Ishikawa (cell line): ENCODE results near the gene TEX9.

Source experiments
- CEBPB ChIP-seq: IDR thresholded peaks from 2 replicates; pipeline ENCODE4 v1.6.1; 2012
- CREB1 ChIP-seq: IDR thresholded peaks from 2 replicates; pipeline ENCODE4 v1.6.1; 2012; ENCODE audit warnings: low read depth
- EGR1 ChIP-seq: IDR thresholded peaks from 2 replicates; pipeline ENCODE4 v1.6.1; 2012
- EP300 ChIP-seq: IDR thresholded peaks from 2 replicates; pipeline ENCODE4 v1.6.1; 2012; ENCODE audit warnings: borderline replicate concordance
- FOXM1 ChIP-seq: IDR thresholded peaks from 2 replicates; pipeline ENCODE4 v1.6.1; 2012; ENCODE audit warnings: low read depth, borderline replicate concordance
- NFIC ChIP-seq: IDR thresholded peaks from 2 replicates; pipeline ENCODE4 v1.6.1; 2012
- RAD21 ChIP-seq: IDR thresholded peaks from 2 replicates; pipeline ENCODE4 v1.6.1; 2012; ENCODE audit warnings: low read depth
- TAF1 ChIP-seq: IDR thresholded peaks from 2 replicates; pipeline ENCODE4 v1.6.1; 2012; ENCODE audit warnings: low read depth, mild to moderate bottlenecking
- TCF12 ChIP-seq: IDR thresholded peaks from 2 replicates; pipeline ENCODE4 v1.6.1; 2012; ENCODE audit warnings: low read depth
- TEAD4 ChIP-seq: IDR thresholded peaks from 2 replicates; pipeline ENCODE4 v1.6.1; 2012
- YY1 ChIP-seq: IDR thresholded peaks from 2 replicates; pipeline ENCODE4 v1.6.1; 2012; ENCODE audit warnings: low read depth
- ZBTB7A ChIP-seq: IDR thresholded peaks from 2 replicates; pipeline ENCODE4 v1.6.1; 2012; ENCODE audit warnings: low read depth
- TF ChIP-seq, protein P1 (sequence below): IDR thresholded peaks from 2 replicates; pipeline ENCODE4 v1.6.1; 2012
- TF ChIP-seq, protein P2 (sequence below): IDR thresholded peaks from 2 replicates; pipeline ENCODE4 v1.6.1; 2012; ENCODE audit warnings: low read depth, mild to moderate bottlenecking
- TF ChIP-seq, protein P3 (sequence below): IDR thresholded peaks from 2 replicates; pipeline ENCODE4 v1.6.1; 2012

TEX9 gene

DNA sequence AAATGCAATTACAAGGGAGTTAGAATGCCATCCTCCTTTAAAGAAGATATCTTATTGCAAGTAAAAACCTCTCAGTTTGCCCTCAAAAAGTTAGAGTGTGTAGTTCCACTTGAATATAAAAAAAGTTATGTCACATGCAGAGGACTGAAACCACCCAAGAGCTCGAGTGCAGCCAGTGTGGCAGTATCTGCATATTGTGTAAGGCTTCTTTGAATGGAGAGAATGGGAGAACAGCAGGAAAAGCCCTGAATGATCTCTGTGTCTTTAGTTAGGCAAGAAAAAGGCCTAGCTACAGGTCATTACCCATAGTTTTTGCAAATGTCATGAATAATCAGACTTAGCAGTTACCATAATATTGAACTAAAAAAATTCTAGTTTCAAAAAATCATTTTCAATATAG lies 13.9 kb upstream of the TEX9 start:
- TF ChIP-seq YY1 (no peak), NFIC (no peak), TEAD4 (no peak), TAF1 (no peak), CREB1 (no peak), CEBPB (no peak), RAD21 (no peak), TCF12 (no peak), FOXM1 (no peak), ZBTB7A (no peak), EP300 (no peak), EGR1 (no peak)
- TF ChIP-seq, protein P1, sequence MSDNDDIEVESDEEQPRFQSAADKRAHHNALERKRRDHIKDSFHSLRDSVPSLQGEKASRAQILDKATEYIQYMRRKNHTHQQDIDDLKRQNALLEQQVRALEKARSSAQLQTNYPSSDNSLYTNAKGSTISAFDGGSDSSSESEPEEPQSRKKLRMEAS, result no peak
- TF ChIP-seq, protein P2, sequence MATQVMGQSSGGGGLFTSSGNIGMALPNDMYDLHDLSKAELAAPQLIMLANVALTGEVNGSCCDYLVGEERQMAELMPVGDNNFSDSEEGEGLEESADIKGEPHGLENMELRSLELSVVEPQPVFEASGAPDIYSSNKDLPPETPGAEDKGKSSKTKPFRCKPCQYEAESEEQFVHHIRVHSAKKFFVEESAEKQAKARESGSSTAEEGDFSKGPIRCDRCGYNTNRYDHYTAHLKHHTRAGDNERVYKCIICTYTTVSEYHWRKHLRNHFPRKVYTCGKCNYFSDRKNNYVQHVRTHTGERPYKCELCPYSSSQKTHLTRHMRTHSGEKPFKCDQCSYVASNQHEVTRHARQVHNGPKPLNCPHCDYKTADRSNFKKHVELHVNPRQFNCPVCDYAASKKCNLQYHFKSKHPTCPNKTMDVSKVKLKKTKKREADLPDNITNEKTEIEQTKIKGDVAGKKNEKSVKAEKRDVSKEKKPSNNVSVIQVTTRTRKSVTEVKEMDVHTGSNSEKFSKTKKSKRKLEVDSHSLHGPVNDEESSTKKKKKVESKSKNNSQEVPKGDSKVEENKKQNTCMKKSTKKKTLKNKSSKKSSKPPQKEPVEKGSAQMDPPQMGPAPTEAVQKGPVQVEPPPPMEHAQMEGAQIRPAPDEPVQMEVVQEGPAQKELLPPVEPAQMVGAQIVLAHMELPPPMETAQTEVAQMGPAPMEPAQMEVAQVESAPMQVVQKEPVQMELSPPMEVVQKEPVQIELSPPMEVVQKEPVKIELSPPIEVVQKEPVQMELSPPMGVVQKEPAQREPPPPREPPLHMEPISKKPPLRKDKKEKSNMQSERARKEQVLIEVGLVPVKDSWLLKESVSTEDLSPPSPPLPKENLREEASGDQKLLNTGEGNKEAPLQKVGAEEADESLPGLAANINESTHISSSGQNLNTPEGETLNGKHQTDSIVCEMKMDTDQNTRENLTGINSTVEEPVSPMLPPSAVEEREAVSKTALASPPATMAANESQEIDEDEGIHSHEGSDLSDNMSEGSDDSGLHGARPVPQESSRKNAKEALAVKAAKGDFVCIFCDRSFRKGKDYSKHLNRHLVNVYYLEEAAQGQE, result no peak
- TF ChIP-seq, protein P3, sequence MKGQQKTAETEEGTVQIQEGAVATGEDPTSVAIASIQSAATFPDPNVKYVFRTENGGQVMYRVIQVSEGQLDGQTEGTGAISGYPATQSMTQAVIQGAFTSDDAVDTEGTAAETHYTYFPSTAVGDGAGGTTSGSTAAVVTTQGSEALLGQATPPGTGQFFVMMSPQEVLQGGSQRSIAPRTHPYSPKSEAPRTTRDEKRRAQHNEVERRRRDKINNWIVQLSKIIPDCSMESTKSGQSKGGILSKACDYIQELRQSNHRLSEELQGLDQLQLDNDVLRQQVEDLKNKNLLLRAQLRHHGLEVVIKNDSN, result no peak

DNA sequence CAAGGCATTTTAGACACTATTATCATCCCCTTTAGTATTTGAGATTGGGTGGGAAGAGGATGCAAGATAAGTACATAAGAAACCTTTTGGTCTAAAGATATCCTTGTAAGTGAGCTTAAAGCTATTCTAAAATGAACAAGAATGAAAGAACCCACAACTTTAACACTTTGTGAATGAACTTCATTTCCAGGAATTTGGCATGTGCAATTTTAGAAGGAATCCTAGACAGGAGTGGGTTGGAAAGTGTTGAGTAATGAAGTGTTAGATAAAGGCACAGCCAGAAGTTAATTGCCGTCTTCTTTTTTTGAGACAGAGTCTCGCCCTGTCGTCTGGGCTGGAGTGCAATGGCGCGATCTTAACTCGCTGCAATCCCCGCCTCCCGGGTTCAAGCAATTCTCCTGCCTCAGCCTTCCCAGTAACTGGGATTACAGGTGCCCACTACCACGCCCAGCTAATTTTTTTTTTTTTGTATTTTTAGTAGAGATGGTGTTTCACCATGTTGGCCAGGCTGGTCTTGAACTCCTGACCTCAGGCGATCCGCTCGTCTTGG lies 13.2 kb upstream of the TEX9 start:
- TF ChIP-seq ZBTB7A, result no peak
- TF ChIP-seq, protein P1, result no peak
- TF ChIP-seq TEAD4, result no peak
- no peak for TF ChIP-seq TAF1
- TF ChIP-seq EGR1, result no peak
- no peak for TF ChIP-seq YY1
- TF ChIP-seq CEBPB, result no peak
- no peak for TF ChIP-seq EP300
- TF ChIP-seq TCF12, result no peak

DNA sequence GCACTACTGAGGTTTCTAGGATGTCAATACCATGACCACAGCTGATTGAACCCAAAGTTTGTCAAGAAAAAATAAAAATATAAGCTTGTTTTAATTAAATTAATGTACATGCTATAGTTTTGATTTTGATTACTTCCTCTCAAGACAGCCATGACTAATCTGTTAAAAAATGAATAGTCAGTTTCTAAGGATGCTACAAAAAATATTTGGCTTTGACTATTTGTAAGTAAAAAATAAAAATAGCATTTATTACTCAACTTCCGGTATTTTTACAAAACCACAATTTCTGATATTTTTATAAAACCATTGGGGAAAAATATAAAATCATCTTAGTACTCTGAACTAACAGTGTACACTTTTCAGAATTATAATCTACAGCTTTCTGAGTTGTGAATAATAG lies 12.1 kb upstream of the TEX9 start:
- TF ChIP-seq EGR1 (no peak), ZBTB7A (no peak), CEBPB (no peak), EP300 (no peak), NFIC (no peak), CREB1 (no peak), TEAD4 (no peak), RAD21 (no peak), TAF1 (no peak), YY1 (no peak), FOXM1 (no peak), TCF12 (no peak)
- TF ChIP-seq, protein P3, result no peak
- TF ChIP-seq, protein P2, result no peak
- TF ChIP-seq, protein P1, result no peak

DNA sequence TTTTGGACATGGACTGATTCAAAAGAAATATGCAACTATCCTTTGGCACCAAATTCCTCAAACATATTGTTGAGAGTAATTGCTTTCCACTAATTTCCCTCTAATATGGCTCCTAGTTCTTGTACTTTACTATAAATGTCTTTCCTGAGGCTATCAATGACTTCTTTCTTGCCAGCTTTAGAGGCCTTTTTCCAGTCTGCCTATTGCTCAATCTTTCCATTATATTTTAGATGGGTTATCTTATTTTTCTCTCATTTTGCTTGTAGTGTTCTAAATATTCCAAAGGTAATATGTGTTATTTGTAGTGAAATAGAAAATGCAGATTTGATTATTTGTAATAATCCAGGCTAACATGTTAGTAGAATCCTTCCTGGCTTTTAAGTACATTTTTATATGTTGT lies 11.5 kb upstream of the TEX9 start:
- TF ChIP-seq RAD21 (no peak), ZBTB7A (no peak), EGR1 (no peak), EP300 (no peak), TEAD4 (no peak), YY1 (no peak), CEBPB (no peak), TAF1 (no peak), TCF12 (no peak), CREB1 (no peak), FOXM1 (no peak)
- TF ChIP-seq, protein P1, result no peak
- TF ChIP-seq, protein P3, result no peak
- TF ChIP-seq, protein P2, result no peak
